HepG2 (cell line): ENCODE results near the gene HSPB2. TPM values are rescaled to one million over a fixed set of nuclear protein-coding genes. Genes with fewer than 3 reads are reported as not detected.
A peak's percentile ranks its signal among the peaks of the same experiment; 100 is the strongest.

Experiments used
- ATAC-seq: fragments of 200-7000 bp; cut with Tn5 transposase; 3 replicates; pipeline ENCODE4 v1.9.1; 2020; ENCODE audit warnings: mild to moderate bottlenecking, moderate library complexity
- BruUV-seq: library from RNA; stranded (reverse); fragments of 400-500 nt; replicated peaks from 2 replicates; lab custom pipeline; 2021; lab: Mats Ljungman, UMichigan
- CTCF ChIA-PET: fragments of 300-600 bp; formaldehyde crosslinking; extraction: SDS; loops from one replicate; lab custom pipeline; 2021; ENCODE audit warnings: low total read pairs, inconsistent platforms, low intra/inter-chr PET ratio; lab: Yijun Ruan, JAX
- POLR2A ChIA-PET: fragments of 350-600 bp; sonication (Branson Sonifier 250); formaldehyde crosslinking; loops from one replicate; lab custom pipeline; 2020; ENCODE audit warnings: antibody characterized with exemption, inconsistent platforms; lab: Yijun Ruan, JAX
- DNase-seq: peaks from one replicate; pipeline ENCODE4 v3.0.0-alpha.2; 2015; ENCODE audit warnings: low spot score
- FAIRE-seq: peaks from 3 replicates; lab custom pipeline; 2011; peaks lifted over from hg19 to GRCh38; lab: Jason Lieb, UNC
- H2AFZ ChIP-seq: one replicate; pipeline ENCODE4 v1.6.1; 2011; ENCODE audit warnings: low read length, inconsistent platforms
- H3K27ac ChIP-seq: fragments of 300-600 bp; 3 replicates; pipeline ENCODE4 v1.8.0; 2011; ENCODE audit warnings: mixed run types, mild to moderate bottlenecking, mixed read lengths, low read length, inconsistent platforms; ENCODE audit not compliant: insufficient read depth; ENCODE audit errors: extremely low read length
- H3K27me3 ChIP-seq, 2 experiments: fragments of 200-600 bp in 1 of 2; 2 replicates in 1 of 2; 3 replicates in 1 of 2; pipeline versions ENCODE4 v1.6.0 to v1.8.0; 2011; ENCODE audit warnings: low read length in 2 of 2, mild to moderate bottlenecking in 2 of 2, moderate library complexity in 2 of 2, inconsistent platforms in 1 of 2; ENCODE audit not compliant: insufficient read depth in 2 of 2, control insufficient read depth in 1 of 2
- H3K36me3 ChIP-seq, 2 experiments: fragments of 200-600 bp in 1 of 2; replicated peaks in 1 of 2; 2 replicates in 1 of 2; 3 replicates in 1 of 2; pipeline versions ENCODE4 v1.5.1 to v1.8.0; 2011; ENCODE audit warnings: low read length in 2 of 2, inconsistent platforms in 1 of 2; ENCODE audit not compliant: insufficient read depth in 2 of 2, control insufficient read depth in 1 of 2
- H3K4me1 ChIP-seq: 2 replicates; pipeline ENCODE4 v1.5.1; 2012; ENCODE audit warnings: low read length, inconsistent platforms; ENCODE audit not compliant: insufficient read depth
- H3K4me2 ChIP-seq: 2 replicates; pipeline ENCODE4 v1.6.0; 2011; ENCODE audit warnings: low read depth, low read length, inconsistent platforms
- H3K4me3 ChIP-seq, 3 experiments: fragments of 200-600 bp in 1 of 3; sonication (generic), shearing (Covaris generic) in 1 of 3; replicated peaks in 1 of 3; 2 replicates each; pipeline ENCODE4 v1.5.1; 2011 to 2016; ENCODE audit warnings: low read length in 3 of 3, inconsistent platforms in 2 of 3, low read depth in 2 of 3, mild to moderate bottlenecking in 2 of 3, control low read depth in 1 of 3, mixed read lengths in 1 of 3; ENCODE audit not compliant: insufficient read depth in 1 of 3
- H3K79me2 ChIP-seq: one replicate; pipeline ENCODE4 v1.6.1; 2011; ENCODE audit warnings: low read length, inconsistent platforms; ENCODE audit not compliant: insufficient read depth
- H3K9ac ChIP-seq: 2 replicates; pipeline ENCODE4 v1.6.0; 2011; ENCODE audit warnings: mild to moderate bottlenecking, low read depth, low read length, inconsistent platforms; ENCODE audit not compliant: insufficient read depth
- H3K9me3 ChIP-seq: 2 replicates; pipeline ENCODE4 v1.5.1; 2012; ENCODE audit warnings: mild to moderate bottlenecking, low read length
- H4K20me1 ChIP-seq: 2 replicates; pipeline ENCODE4 v1.6.0; 2011; ENCODE audit warnings: inconsistent platforms, mild to moderate bottlenecking, low read length, moderate library complexity; ENCODE audit not compliant: insufficient read depth
- EP300 ChIP-seq, 3 experiments: sonication (generic) in 1 of 3; formaldehyde crosslinking in 1 of 3; IDR thresholded peaks; 2 replicates each; pipeline versions ENCODE4 v1.5.1 to v1.6.1; 2011 to 2020; ENCODE audit warnings: low read depth in 2 of 3, low read length in 2 of 3, borderline replicate concordance in 1 of 3, improper control_type of control experiment in 1 of 3, mild to moderate bottlenecking in 1 of 3, missing genetic modification reagents in 1 of 3, moderate library complexity in 1 of 3
- FLYWCH1 ChIP-seq: sonication (generic); formaldehyde crosslinking; IDR thresholded peaks from 2 replicates; pipeline ENCODE4 v1.8.1; 2023; ENCODE audit warnings: mild to moderate bottlenecking, missing genetic modification reagents
- FOXP1 ChIP-seq, 2 experiments: fragments of 450-650 bp in 1 of 2; IDR thresholded peaks; 2 replicates each; pipeline ENCODE4 v1.6.1; 2017 to 2018; ENCODE audit warnings: antibody characterized with exemption in 1 of 2
- NFE2L2 ChIP-seq: fragments of 150-350 bp; IDR thresholded peaks from 2 replicates; pipeline ENCODE4 v1.6.1; 2014; ENCODE audit warnings: low read length
- SAP130 ChIP-seq: IDR thresholded peaks from 2 replicates; pipeline ENCODE4 v1.6.1; 2016; ENCODE audit warnings: low read depth
- TEAD3 ChIP-seq: optimal IDR thresholded peaks from 2 replicates; pipeline ENCODE3; 2016; ENCODE audit warnings: borderline replicate concordance
- THYN1 ChIP-seq: sonication (generic); formaldehyde crosslinking; IDR thresholded peaks from 2 replicates; pipeline ENCODE4 v1.8.1; 2023; ENCODE audit warnings: low read depth, mild to moderate bottlenecking, moderate library complexity, missing genetic modification reagents, borderline replicate concordance
- ZFP37 ChIP-seq: sonication (generic); formaldehyde crosslinking; IDR thresholded peaks from 2 replicates; pipeline ENCODE4 v1.4.0; 2020; ENCODE audit warnings: missing genetic modification reagents, borderline replicate concordance
- ZNF530 ChIP-seq: sonication (generic); formaldehyde crosslinking; IDR thresholded peaks from 2 replicates; pipeline ENCODE4 v1.5.0; 2020; ENCODE audit warnings: low read depth, mild to moderate bottlenecking, missing genetic modification reagents
- ZNF768 ChIP-seq: sonication (generic); formaldehyde crosslinking; IDR thresholded peaks from 2 replicates; pipeline ENCODE4 v1.4.0; 2020; ENCODE audit warnings: missing genetic modification reagents
- ZNF879 ChIP-seq: sonication (generic); formaldehyde crosslinking; IDR thresholded peaks from 2 replicates; pipeline ENCODE4 v1.8.1; 2023; ENCODE audit warnings: missing genetic modification reagents
- in situ Hi-C: cut with HindIII; loops from 2 replicates; pipeline ENCODE4 v1.10.0; 2017; ENCODE audit warnings: low pct_unique_long_range_greater_than_20kb; ENCODE audit not compliant: extremely low pct_ligation_motif_present
- intact Hi-C: fragments of 100-400 bp; cut with micrococcal nuclease; formaldehyde crosslinking; loops from one replicate; pipeline ENCODE4 v1.10.0; 2022; ENCODE audit not compliant: unreplicated experiment
- polyA plus RNA-seq, 8 experiments: library from polyadenylated mRNA; depleted of rRNA in 3 of 8; stranded (reverse) in 7 of 8; unstranded in 1 of 8; fragments of >200 nt; fragmentation: Illumina TruSeq in 4 of 8; extraction: Trizol in 4 of 8; gene quantifications; 2 replicates each; pipeline versions ENCODE4 v1.2.1 to v1.2.3, GENCODE V29; 2011 to 2016; ENCODE audit warnings: low read depth in 4 of 8, missing spikeins in 1 of 8, mixed read lengths in 1 of 8; ENCODE audit not compliant: insufficient read depth in 1 of 8
- total RNA-seq, 5 experiments: library from RNA; depleted of rRNA; stranded (reverse); fragments of >200 nt; fragmentation: Illumina TruSeq; extraction: Trizol; gene quantifications; 2 replicates each; pipeline ENCODE4 v1.2.3, GENCODE V29; 2016; ENCODE audit warnings: low read depth in 1 of 5

HSPB2 gene
- total and polyA plus RNA-seq, 2 of the 13 experiments (the other 11 are each of a cell fraction or from before 2014, with no cell fraction given) = 0.04 TPM; not detected in 1

DNA sequence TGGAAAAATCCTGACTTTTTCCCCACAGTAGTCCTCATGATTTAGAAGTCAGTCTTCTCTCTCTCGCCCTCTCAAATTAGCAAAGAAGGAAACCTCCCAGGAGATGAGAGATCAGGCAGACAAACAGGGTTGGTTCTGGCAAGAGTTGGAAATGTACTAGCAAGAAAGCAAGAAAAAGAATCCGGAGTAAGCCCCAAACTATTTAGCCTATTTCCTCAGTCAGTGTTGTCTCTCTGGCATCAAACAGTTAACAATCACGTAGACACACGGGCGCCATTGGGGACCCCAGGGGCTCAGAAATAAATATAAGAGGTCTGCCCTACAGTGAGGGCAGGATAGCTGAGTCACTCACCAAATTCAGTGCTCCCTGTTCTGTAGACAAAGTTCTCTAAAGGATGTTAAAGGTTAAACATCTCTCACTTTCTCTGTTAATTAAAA lies 10.8 kb downstream of the HSPB2 start (continued):
- TF ChIP-seq EP300 (IDR thresholded peaks at IDR 0.05; ENCODE audit: low read depth in 2 of 2, low read length in 2 of 2) (peak in 1 of 2 experiments; percentile 66; a peak in 2 of 4 replicates), EP300 (CRISPR knock-in tag; IDR thresholded peaks at IDR 0.05; ENCODE audit: borderline replicate concordance) (no peak), ZNF530 (CRISPR knock-in tag) (no peak), NFE2L2 (peak; percentile 74; the same call in 1 of the 2 replicates), SAP130 (CRISPR knock-in tag) (peak; percentile 18)
- TF ChIP-seq, all 625 proteins: peak for 11

DNA sequence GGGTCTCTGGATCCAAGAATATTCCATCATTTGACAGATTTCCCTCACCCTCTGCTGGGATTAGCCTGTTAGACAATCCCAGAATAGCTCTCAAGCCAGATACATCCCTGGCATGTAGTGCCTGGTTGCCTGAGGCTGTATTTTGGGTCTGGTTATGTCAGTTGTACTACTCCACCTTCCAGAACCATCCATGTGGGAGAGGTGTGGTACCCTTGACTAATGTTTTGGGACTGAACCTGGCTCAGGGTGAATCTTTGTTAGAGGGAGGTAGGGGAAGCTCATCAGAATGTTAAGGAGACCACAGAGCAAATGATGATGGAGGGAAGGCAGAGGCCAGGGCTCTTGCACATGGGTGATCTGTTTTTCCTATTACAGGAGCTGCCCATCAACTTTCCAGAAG lies 11.4 kb downstream of the HSPB2 start:
- DNase-seq (no peak), FAIRE-seq (no peak), ATAC-seq (no peak)
- no TSS peak for BruUV-seq
- Histone ChIP-seq H3K4me1 (peaks cover 90% of the 10 kb centered on the region), H3K9me3 (no peaks in the 10 kb centered on the region), H3K9ac (peak overlapping the region; percentile 72), H3K4me3 (peak overlapping the region in 2 of 3 experiments; percentile 49 to 57; a peak in 2 of 6 replicates), H2AFZ (no peak overlapping the region), H3K79me2 (no peaks in the 10 kb centered on the region), H3K36me3 (no peaks in the 10 kb centered on the region), H3K4me2 (peak overlapping the region; percentile 78), H3K27ac (peak overlapping the region; percentile 92), H4K20me1 (no peaks in the 10 kb centered on the region), H3K27me3 (no peaks in the 10 kb centered on the region)
- POLR2A ChIA-PET = interaction anchor here (0.7 to 1.9 kb wide), 4 partner anchors 10 to 58 kb away, joined by 3 to 9 read pairs (median 4); partner anchors contain the start of genes DIXDC1 and FDXACB1
- no peak for TF ChIP-seq THYN1 (CRISPR knock-in tag)
- TF ChIP-seq ZNF879 (CRISPR knock-in tag) = no peak
- peak; percentile 13 for TF ChIP-seq TEAD3 (CRISPR knock-in tag)
- no peak for TF ChIP-seq ZFP37 (CRISPR knock-in tag)
- TF ChIP-seq FOXP1 (IDR thresholded peaks at IDR 0.05) = no peak
- TF ChIP-seq FOXP1 (CRISPR knock-in tag; IDR thresholded peaks at IDR 0.05) = no peak
- no peak for TF ChIP-seq FLYWCH1 (CRISPR knock-in tag)
- TF ChIP-seq ZNF768 (CRISPR knock-in tag) = no peak
- in situ Hi-C loops (no loop called here), intact Hi-C loops (no loop called here)
- CTCF ChIA-PET = no interaction called here
